ENCODE results near the gene CETP.

DNA sequence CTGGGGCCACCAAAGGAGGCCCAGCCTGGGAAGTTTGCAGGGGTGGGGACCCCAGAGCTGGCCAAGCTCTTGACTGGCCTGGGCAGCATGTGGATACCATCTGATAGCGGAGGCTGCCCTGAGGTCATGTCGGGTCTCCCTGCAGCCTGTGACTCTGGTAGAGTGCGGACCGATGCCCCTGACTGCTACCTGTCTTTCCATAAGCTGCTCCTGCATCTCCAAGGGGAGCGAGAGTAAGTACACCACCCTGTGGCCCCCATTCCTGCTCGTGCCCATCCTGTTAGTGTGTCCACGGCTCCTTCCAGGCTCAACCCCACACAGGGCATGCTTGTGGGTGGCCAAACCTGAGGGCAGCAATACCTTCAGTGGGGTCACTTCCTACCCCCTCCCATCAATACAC, 8.0 kb downstream of the CETP start:
- TF ChIP-seq BHLHE40 (IDR thresholded peaks at IDR 0.05; ENCODE audit: borderline replicate concordance) (no peak), HDGF (IDR thresholded peaks at IDR 0.05; ENCODE audit: borderline replicate concordance) (no peak), SP1 (IDR thresholded peaks at IDR 0.05) (no peak), FOXA1 (IDR thresholded peaks at IDR 0.05) (no peak), NFRKB (IDR thresholded peaks at IDR 0.05) (no peak), ARNT (IDR thresholded peaks at IDR 0.05) (no peak), FOXM1 (IDR thresholded peaks at IDR 0.05; ENCODE audit: borderline replicate concordance) (no peak), SUZ12 (IDR thresholded peaks at IDR 0.05) (no peak), L3MBTL2 (conservative IDR thresholded peaks at IDR 0.05) (no peak), ZNF384 (IDR thresholded peaks at IDR 0.05) (no peak), FOXK2 (IDR thresholded peaks at IDR 0.05) (no peak), LEF1 (IDR thresholded peaks at IDR 0.05; ENCODE audit: borderline replicate concordance) (no peak), TARDBP (IDR thresholded peaks at IDR 0.05) (no peak)
- TF ChIP-seq, protein P1, sequence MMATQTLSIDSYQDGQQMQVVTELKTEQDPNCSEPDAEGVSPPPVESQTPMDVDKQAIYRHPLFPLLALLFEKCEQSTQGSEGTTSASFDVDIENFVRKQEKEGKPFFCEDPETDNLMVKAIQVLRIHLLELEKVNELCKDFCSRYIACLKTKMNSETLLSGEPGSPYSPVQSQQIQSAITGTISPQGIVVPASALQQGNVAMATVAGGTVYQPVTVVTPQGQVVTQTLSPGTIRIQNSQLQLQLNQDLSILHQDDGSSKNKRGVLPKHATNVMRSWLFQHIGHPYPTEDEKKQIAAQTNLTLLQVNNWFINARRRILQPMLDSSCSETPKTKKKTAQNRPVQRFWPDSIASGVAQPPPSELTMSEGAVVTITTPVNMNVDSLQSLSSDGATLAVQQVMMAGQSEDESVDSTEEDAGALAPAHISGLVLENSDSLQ (IDR thresholded peaks at IDR 0.05): no peak

All from HEK293T (cell line).